Activated naive CD8-positive, alpha-beta T cell (primary cell): ENCODE measurements around the gene UFSP2.
A peak's percentile ranks its signal among the peaks of the same experiment; 100 is the strongest.

Experiments
- H3K27ac Mint-ChIP-seq: one replicate; pipeline ENCODE4 v1.8.0; 2021; ENCODE audit warnings: mixed read lengths
- H3K27me3 Mint-ChIP-seq: one replicate; pipeline ENCODE4 v1.8.0; 2021; ENCODE audit warnings: mixed read lengths
- H3K36me3 Mint-ChIP-seq: one replicate; pipeline ENCODE4 v1.8.0; 2021; ENCODE audit warnings: mixed read lengths
- H3K4me1 Mint-ChIP-seq: one replicate; pipeline ENCODE4 v1.8.0; 2021; ENCODE audit warnings: low read depth, mixed read lengths
- H3K4me3 Mint-ChIP-seq: one replicate; pipeline ENCODE4 v1.8.0; 2021; ENCODE audit warnings: mild to moderate bottlenecking, mixed read lengths
- H3K9me3 Mint-ChIP-seq: one replicate; pipeline ENCODE4 v1.8.0; 2021; ENCODE audit warnings: low read depth, mixed read lengths

The UFSP2 gene

DNA sequence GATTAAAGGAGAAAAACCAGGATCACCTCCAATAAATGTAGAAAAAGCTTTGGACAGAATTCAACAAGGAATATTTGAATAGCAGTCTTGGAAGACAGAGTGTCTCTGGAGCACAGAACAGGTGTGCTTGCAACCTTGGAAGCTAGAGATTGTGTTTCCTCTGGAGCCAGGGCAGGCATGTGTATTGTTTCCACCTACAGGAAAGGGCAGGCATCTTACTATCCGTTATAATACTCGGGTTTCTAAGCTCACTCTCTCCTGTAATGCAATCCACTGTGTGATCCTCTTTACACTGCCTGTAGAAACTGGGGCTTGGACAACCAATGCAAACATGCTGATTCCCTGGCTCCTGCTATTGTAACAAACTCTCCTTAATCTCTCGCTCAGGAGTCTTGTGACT is 31.4 kb upstream of the UFSP2 start:
- no peaks in the 10 kb centered on the region for H3K9me3 Mint-ChIP-seq
- H3K27ac Mint-ChIP-seq = no peak overlapping the region
- peaks cover 2% of the 10 kb centered on the region for H3K27me3 Mint-ChIP-seq
- no peaks in the 10 kb centered on the region for H3K4me1 Mint-ChIP-seq
- no peaks in the 10 kb centered on the region for H3K36me3 Mint-ChIP-seq
- no peak overlapping the region for H3K4me3 Mint-ChIP-seq

DNA sequence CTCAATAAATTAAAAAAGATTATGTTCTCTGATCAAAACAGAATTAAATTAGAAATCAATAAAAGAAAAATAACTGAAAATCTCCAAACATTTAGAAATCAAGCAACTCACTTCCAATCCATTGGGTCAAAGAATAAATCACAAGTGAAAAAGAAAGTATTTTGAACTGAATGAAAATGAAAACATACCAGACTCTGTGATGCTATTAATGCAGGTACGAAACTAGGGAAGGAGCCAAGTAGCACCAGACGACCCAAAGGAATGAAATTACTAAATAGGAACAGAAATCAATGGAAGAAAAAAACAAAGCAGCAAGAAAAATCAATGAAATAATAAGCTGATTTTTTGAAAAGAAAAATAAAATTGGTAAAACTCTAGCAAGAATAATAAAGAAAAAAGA is 30.4 kb upstream of the UFSP2 start:
- H3K27me3 Mint-ChIP-seq = peaks cover 3% of the 10 kb centered on the region
- no peaks in the 10 kb centered on the region for H3K9me3 Mint-ChIP-seq
- no peaks in the 10 kb centered on the region for H3K36me3 Mint-ChIP-seq
- H3K4me3 Mint-ChIP-seq = no peak overlapping the region
- no peaks in the 10 kb centered on the region for H3K4me1 Mint-ChIP-seq
- no peak overlapping the region for H3K27ac Mint-ChIP-seq

- H3K9me3 Mint-ChIP-seq = no peaks in the 10 kb centered on the region
- peaks cover 1% of the 10 kb centered on the region for H3K27me3 Mint-ChIP-seq
- no peak overlapping the region for H3K27ac Mint-ChIP-seq
- H3K4me1 Mint-ChIP-seq = no peaks in the 10 kb centered on the region
- H3K36me3 Mint-ChIP-seq = no peaks in the 10 kb centered on the region
- H3K4me3 Mint-ChIP-seq = no peak overlapping the region
Measured at GRCh38 chr4:185445209-185445608, 19.4 kb upstream of the UFSP2 start.

GRCh38 chr4:185441479-185441878 is 15.7 kb upstream of the UFSP2 start:
- Mint-ChIP-seq H3K27ac (no peak overlapping the region), H3K4me3 (no peak overlapping the region), H3K27me3 (peaks cover 1% of the 10 kb centered on the region), H3K36me3 (no peaks in the 10 kb centered on the region), H3K9me3 (no peaks in the 10 kb centered on the region), H3K4me1 (no peaks in the 10 kb centered on the region)

GRCh38 chr4:185437809-185438208 is 12.0 kb upstream of the UFSP2 start:
- H3K27ac Mint-ChIP-seq = no peak overlapping the region
- no peaks in the 10 kb centered on the region for H3K9me3 Mint-ChIP-seq
- no peaks in the 10 kb centered on the region for H3K4me1 Mint-ChIP-seq

DNA sequence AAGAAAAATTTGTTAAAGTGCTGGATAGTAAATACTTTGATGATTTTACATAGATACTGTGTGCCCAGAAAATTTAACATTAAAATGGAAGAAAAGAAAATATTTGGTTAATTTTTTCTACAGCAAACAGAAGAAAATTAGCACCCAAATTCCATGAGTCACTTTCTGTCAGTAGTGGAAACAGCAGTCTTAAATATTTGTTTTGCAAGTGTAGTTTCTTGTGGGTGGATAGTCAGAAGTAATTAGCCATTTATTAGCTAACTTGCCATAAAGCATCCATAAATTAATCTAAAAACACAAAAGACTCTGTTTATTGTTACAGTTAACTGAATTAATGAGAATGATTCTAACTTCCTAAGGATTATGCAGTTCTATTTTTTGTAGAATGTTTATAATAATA is 9.7 kb upstream of the UFSP2 start:
- H3K4me3 Mint-ChIP-seq = no peak overlapping the region

More at GRCh38 chr4:185437809-185438208, 12.0 kb upstream of the UFSP2 start:
- H3K4me3 Mint-ChIP-seq = no peak overlapping the region
- peaks cover 2% of the 10 kb centered on the region for H3K27me3 Mint-ChIP-seq
- no peaks in the 10 kb centered on the region for H3K36me3 Mint-ChIP-seq

DNA sequence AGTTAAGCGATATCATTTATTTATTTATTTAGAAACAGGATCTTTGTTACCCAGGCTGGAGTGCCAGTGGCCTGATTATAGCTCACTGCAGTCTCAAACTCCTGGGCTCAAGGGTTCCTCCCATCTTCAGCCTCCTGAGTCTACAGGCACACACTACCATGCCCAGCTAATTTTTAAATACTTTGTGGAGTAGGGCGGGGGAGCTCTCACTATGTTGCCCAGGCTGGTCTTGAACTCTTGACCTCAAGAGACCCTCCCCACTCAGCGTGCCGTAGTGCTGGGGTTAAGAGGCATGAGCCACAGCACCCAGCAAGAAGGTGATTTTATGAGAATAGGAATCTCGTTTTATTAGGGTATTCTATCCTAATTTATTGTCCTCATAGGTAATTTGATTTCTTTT is 3.9 kb upstream of the UFSP2 start:
- peaks cover 3% of the 10 kb centered on the region for H3K27me3 Mint-ChIP-seq
- H3K27ac Mint-ChIP-seq = no peak overlapping the region
- H3K4me3 Mint-ChIP-seq = no peak overlapping the region

More for the DNA sequence above, 9.7 kb upstream of the UFSP2 start:
- no peaks in the 10 kb centered on the region for H3K9me3 Mint-ChIP-seq
- no peaks in the 10 kb centered on the region for H3K36me3 Mint-ChIP-seq
- no peaks in the 10 kb centered on the region for H3K4me1 Mint-ChIP-seq
- H3K27ac Mint-ChIP-seq = no peak overlapping the region
- H3K27me3 Mint-ChIP-seq = peaks cover 2% of the 10 kb centered on the region

GRCh38 chr4:185426960-185427688 is 1.4 kb upstream of the UFSP2 start:
- Mint-ChIP-seq H3K4me3 (peak overlapping the region; percentile 30), H3K4me1 (peaks cover 19% of the 10 kb centered on the region), H3K36me3 (peaks cover 2% of the 10 kb centered on the region), H3K27ac (no peak overlapping the region), H3K27me3 (peaks cover 2% of the 10 kb centered on the region), H3K9me3 (no peaks in the 10 kb centered on the region)

More for the DNA sequence above, 3.9 kb upstream of the UFSP2 start:
- Mint-ChIP-seq H3K9me3 (no peaks in the 10 kb centered on the region), H3K36me3 (no peaks in the 10 kb centered on the region), H3K4me1 (peaks cover 5% of the 10 kb centered on the region)

DNA sequence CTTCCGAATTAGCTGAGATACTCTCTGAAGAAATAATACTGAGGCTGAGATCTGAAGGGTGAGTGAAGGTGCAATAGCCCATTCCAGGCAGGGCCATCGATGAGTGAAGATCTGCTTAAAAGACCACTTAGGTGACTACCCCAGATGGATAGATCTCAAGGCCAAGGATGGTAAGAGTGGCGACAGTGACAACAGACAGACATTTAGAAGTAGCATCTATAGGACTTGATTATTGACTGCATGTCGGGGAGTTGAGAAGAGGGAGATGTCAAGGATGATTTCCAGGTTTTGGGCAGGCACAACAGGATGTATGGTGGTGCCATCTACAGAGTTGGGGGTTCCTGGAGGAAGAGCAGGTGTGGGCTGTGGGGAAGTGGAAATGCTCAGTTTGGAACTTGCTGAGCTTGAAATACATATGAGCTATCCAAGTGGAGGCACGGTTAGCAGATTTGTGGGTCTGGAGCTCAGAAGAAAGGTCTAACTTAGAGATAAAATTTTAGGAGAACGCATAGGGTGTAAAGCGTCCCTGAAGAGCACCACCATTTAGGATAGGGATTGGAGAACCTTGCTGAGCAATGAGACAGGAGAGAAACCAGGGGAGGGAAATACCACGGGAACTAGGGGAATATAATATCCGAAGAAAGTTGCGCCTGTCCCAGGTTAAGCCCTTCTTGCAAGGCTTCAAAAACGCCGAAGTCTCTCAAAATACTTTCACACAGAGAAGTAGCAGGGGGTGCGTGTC is 688 bp downstream of the UFSP2 start:
- H3K9me3 Mint-ChIP-seq = no peaks in the 10 kb centered on the region
- peak overlapping the region; percentile 99 for H3K27ac Mint-ChIP-seq
- H3K27me3 Mint-ChIP-seq = peaks cover 2% of the 10 kb centered on the region
- H3K36me3 Mint-ChIP-seq = peaks cover 10% of the 10 kb centered on the region
- peaks cover 29% of the 10 kb centered on the region for H3K4me1 Mint-ChIP-seq
- peak overlapping the region; percentile 91 for H3K4me3 Mint-ChIP-seq

DNA sequence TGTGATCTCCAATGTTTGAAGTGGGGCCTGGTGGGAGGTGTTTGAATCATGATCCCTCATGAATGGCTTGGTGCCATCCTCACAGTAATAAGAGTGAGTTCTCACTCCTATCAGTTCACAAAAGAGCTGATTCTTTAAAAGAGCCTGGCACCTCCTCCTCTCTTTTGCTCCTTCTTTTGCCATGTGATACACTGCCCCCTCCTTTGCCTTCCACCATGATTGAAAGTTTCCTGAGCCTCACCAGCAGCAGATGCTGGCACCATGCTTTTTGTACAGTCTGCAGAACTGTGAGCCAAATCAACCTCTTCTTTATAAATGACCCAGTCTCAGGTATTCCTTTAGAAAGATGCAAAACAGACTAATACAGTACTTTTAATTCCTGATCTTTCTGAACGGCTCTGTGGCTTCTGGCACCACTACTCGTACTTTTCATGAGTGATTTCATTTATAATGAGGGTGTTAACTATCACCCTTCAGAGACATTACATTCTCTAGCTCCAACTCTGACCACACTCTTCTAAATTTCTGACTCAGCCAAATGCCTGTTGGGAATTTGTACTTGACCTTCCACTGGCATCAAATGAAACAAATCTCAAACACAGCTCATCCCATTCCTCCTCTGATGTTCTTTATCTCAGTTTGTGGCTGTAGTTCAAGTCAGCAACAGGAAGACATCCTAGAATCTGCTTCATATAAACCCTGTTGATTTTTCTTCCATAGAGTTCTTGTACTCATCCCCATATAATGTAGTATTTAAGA is 4.2 kb downstream of the UFSP2 start:
- H3K36me3 Mint-ChIP-seq = peaks cover 20% of the 10 kb centered on the region

GRCh38 chr4:185416955-185417354 is 8.8 kb downstream of the UFSP2 start:
- H3K27me3 Mint-ChIP-seq = no peaks in the 10 kb centered on the region
- no peaks in the 10 kb centered on the region for H3K9me3 Mint-ChIP-seq
- H3K27ac Mint-ChIP-seq = no peak overlapping the region
- H3K4me1 Mint-ChIP-seq = peaks cover 8% of the 10 kb centered on the region
- H3K36me3 Mint-ChIP-seq = peaks cover 21% of the 10 kb centered on the region
- no peak overlapping the region for H3K4me3 Mint-ChIP-seq

More for the DNA sequence above, 4.2 kb downstream of the UFSP2 start:
- peaks cover 29% of the 10 kb centered on the region for H3K4me1 Mint-ChIP-seq
- H3K4me3 Mint-ChIP-seq = no peak overlapping the region
- H3K27ac Mint-ChIP-seq = no peak overlapping the region
- H3K27me3 Mint-ChIP-seq = no peaks in the 10 kb centered on the region
- no peaks in the 10 kb centered on the region for H3K9me3 Mint-ChIP-seq

GRCh38 chr4:185412412-185412811 is 13.4 kb downstream of the UFSP2 start:
- Mint-ChIP-seq H3K4me1 (no peaks in the 10 kb centered on the region), H3K4me3 (no peak overlapping the region), H3K27ac (no peak overlapping the region), H3K27me3 (no peaks in the 10 kb centered on the region), H3K36me3 (peaks cover 14% of the 10 kb centered on the region), H3K9me3 (no peaks in the 10 kb centered on the region)

DNA sequence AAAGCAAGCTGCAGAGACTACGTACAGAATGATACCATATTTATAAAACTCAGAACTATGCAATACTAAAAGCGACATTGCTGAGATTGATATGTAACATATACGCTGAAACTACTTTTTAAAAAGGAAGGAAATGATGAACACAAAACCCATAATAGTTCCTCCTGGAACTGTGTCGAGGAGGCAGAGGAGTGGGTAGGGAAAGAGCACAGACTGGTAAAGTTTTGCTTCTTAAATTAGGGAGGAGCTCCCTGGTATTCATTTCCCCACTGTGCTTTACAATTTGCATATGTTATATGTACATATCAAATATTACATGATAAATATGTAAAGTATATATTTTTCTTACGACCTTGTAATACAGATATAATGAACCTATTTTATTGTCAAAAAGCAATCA is 13.9 kb downstream of the UFSP2 start:
- Mint-ChIP-seq H3K4me3 (no peak overlapping the region), H3K4me1 (no peaks in the 10 kb centered on the region), H3K27ac (no peak overlapping the region), H3K9me3 (no peaks in the 10 kb centered on the region), H3K36me3 (peaks cover 10% of the 10 kb centered on the region), H3K27me3 (no peaks in the 10 kb centered on the region)

- Mint-ChIP-seq H3K4me1 (no peaks in the 10 kb centered on the region), H3K9me3 (no peaks in the 10 kb centered on the region), H3K27ac (no peak overlapping the region), H3K4me3 (no peak overlapping the region), H3K27me3 (no peaks in the 10 kb centered on the region), H3K36me3 (peaks cover 9% of the 10 kb centered on the region)
Measured at GRCh38 chr4:185408432-185408831, 17.3 kb downstream of the UFSP2 start.
